NCI-H2107 treated with DMSO at 0.1 percent for 48 hours (cell line): Measurements from ENCODE around the gene FAM124A.

ENCODE experiments used
- DNase-seq: peaks from one replicate; lab custom pipeline; 2025; ENCODE audit not compliant: unreplicated experiment; lab: John Stamatoyannopoulos, UW

The FAM124A gene

DNA sequence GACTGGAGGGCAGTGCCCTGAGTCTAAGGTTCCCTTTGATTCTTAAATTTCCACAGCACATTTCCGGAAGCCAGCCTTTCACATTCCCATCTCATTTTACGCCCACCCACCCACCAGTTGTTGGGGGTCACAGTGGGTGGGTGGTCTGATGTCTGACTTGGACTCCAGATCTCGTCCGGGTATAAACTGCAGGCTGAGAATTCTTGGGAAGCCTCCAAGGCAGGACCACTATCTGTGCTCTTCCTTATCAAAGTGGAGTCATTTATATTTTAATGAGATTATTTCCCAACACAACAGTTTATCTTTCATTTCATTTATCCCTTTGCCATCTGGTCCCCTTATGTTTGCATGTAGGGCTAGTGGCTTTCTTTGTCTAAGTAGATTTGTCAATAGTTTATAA is 3.6 kb upstream of the FAM124A start:
- DNase-seq, result no peak

DNA sequence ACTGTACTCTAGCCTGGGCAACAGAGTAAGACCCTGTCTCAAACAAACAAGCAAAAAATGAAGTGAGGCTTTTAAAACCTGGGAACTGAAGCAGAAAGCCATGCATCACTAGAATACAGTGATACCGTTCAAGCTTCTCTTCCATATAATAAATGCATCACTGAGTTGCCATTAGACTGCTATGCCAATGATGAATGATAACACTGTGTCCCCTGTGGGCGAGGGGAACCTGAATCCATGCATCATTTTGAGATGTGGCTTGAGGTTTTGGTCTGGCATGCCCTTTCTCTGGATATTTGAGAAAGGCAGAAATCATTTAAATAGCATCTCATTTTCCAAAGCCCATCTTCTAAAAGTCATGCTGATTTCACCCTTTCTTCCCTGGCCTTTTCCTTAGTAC is 1.5 kb upstream of the FAM124A start:
- DNase-seq, result no peak

- DNase-seq, result no peak
Observed at GRCh38 chr13:51221108-51221507, 1.1 kb upstream of the FAM124A start.

- DNase-seq, result no peak
Observed at GRCh38 chr13:51221674-51222036, 543 bp upstream of the FAM124A start.

GRCh38 chr13:51222686-51223559 is 725 bp downstream of the FAM124A start:
- no peak for DNase-seq

DNA sequence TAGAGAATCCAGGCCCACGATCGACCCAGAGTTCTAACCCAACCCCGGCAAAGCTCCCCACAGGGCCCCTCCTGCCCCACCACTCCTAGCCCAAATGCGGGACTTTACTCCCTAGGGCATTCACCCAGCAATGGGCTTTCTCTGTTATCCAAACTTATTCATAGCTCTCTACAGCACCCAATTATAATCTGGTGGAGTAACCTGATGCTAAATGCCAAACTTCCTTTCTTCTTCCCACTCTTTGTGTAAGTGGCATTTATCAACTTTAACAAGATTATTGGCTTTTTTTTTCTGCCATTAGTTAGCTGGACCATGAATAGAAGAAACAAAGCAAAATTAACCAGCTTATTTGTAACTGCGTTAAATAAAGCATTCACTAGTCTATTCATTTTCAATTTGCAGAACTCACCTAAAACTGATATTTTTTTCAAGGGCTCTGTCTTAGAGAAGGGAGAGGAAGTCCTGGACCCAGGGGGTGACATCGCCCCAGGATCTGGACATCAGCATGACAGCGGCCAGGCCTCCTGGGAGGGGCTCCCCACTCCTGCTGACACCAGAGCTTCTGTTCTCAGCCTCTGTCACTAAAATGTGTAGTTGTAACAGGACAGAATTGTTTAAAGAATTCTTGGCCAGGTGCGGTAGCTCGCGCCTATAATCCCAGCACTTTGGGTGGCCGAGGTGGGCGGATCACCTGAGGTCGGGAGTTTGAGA is 1.5 kb downstream of the FAM124A start:
- DNase-seq, result no peak

DNA sequence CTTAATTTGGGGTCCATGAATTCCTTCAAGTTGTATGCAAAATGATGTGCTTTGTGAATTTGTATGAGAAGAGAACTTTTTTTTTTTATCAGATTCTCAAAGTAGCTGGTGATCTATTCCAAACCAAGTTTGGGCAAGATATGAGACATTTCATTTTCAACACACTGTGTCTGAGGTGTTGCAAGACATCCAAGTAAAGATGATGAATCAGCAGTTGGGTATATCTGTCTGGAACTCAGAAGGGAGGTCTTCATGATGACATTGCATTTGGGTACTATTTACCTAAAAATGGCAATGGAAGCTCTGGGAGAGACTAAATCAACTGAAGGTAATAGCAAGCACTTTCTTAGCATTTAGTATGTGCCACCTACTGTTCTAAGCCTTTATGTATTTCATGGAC is 2.8 kb downstream of the FAM124A start:
- no peak for DNase-seq

DNA sequence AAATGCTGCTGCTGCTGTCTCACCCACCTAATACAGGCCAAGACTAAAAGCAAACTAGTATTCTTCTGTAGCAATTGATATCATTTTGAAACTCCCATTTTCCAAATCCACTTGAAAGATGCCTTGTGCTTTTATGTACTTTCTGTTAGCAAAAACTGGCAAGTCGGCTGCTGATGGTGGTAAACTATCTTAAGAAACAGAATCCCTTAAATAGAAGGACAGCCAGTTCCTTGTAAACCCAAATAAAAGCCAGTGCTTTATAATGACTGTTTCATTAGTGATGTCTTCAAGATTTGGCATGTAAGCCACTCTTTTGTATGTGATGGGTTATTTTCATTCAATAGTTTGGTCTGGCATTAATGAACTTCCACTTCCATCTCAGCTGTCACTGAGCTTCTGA is 5.2 kb downstream of the FAM124A start:
- DNase-seq, result no peak

DNA sequence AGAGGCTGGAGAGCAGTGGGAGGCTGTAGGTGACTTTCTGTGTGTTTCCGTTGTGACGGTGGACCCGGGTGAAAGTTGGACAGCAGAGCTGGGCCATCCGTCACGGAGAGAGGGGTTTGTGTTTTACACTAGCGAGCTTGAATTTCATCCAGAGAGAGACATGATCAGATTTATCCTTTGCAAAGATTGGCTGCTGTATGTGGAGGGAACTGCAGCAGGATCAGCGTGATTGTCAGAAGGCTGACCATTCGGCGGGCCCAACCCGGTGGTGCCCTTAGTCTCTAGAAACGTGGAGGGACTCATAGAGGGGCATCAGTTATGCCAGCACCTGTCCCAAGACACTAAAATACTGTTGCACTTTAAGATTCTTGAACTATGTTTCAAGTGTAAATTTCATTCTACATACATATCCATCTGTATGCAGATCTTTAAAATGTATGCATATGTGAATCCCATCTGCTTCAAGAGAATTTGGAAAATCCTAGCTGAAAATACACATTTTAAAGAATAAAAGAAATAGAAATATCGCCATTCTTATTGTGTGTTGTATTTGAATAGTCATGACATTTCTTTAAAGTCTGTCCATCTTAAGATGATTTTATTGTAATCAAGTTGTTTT is 7.0 kb downstream of the FAM124A start:
- DNase-seq, result no peak

DNA sequence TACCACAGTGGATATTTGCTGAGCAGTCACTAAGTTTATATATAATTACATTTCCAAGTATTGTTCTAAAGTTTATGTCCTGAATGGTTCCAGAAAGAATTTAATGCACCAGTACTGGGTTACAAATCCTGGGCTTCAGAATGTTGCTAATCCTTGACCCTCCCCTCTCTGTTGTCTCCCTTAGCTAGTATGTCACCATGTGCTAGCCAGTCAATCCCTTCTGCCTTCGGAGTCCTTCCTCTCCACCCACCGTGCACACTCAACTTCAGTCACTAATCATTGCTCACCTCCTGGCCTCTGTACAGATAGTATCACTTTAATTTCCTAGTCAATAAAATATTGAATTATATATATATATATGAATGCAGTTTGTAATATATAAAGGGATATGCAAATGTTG is 7.5 kb downstream of the FAM124A start:
- DNase-seq, result no peak

GRCh38 chr13:51230477-51231105 is 8.4 kb downstream of the FAM124A start:
- DNase-seq, result no peak

DNA sequence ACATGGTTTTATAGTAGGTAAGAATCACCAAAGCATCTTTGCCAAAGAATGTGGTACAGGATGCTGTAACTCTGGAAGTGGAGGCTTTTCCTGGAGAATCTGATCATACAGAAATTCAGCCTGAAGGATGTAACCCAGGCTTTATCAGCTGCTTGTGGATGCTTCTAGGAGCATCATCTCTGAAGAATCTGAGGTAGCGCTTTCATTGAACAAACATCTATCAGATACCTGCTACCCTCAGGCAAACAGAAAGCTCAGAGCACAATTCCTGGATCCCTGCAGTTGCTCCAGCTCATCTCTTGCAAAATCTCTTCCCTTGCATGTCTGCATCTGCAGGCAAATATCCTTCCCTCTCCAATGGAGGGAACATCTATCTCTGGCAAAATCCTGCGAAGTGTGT is 9.3 kb downstream of the FAM124A start:
- no peak for DNase-seq

GRCh38 chr13:51232328-51232727 is 10.1 kb downstream of the FAM124A start:
- DNase-seq, result no peak

GRCh38 chr13:51233117-51233826 is 11.1 kb downstream of the FAM124A start:
- DNase-seq, result no peak

- no peak for DNase-seq
Observed at GRCh38 chr13:51234676-51235075, 12.5 kb downstream of the FAM124A start.

- DNase-seq, result no peak
Observed at GRCh38 chr13:51235186-51235585, 13.0 kb downstream of the FAM124A start.

- no peak for DNase-seq
Observed at GRCh38 chr13:51235756-51236490, 13.7 kb downstream of the FAM124A start.

GRCh38 chr13:51236491-51236792 is 14.2 kb downstream of the FAM124A start:
- DNase-seq, result no peak

DNA sequence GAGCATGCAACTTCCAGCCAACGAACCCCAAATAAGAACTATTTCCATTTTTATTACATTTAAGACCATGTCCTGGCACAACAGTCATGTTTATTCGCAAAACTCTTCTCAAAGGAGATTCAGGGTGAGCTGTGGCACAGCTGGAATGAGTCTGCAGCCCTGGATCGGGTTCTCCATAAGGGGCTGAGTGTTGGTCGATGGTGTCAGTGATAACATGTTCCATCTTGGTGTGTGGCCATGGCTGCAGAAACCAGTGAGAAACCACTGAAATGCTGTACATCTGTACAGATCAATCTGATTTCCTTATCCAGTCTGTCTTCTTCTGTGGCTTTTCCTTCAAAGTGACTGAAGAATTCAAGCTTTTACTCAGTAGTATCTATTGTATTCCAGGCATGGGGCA is 15.2 kb downstream of the FAM124A start:
- DNase-seq, result no peak

DNA sequence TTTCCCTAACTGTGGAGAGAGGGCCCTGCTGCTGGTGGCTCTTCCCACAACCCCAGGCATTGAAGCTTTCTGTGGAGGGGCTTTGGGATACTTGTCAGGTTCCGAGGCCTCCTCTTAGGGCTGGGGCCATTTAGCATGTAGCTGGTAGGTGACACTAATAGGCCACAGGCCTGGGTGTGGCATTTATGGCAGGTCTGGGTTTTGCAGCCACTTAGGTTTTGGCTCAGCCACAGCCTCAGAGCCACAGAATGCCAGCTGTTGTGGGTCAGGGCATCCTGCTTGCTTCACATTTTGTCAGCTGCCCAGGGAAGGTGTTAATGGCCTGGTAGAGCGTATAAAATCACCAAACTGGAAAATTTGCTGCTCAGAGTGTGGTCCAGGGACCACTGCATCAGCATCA is 15.7 kb downstream of the FAM124A start:
- DNase-seq, result no peak

GRCh38 chr13:51240178-51240577 is 18.0 kb downstream of the FAM124A start:
- no peak for DNase-seq
